Memory B cell (primary cell): ENCODE results near the gene KRTAP20-3.

Experiments
- ATAC-seq: fragments of 150-1000 bp; cut with Tn5 transposase; 2 replicates; pipeline ENCODE4 v1.10.0; 2021; ENCODE audit warnings: low read depth, mild to moderate bottlenecking, moderate library complexity
- DNase-seq, 2 donors: peaks; one replicate each; pipeline ENCODE4 v3.0.0; 2022; ENCODE audit warnings: low spot score in 2 of 2
- H3K27ac Mint-ChIP-seq: one replicate; pipeline ENCODE4 v1.8.0; 2022; ENCODE audit warnings: mild to moderate bottlenecking, moderate library complexity, mixed read lengths
- H3K27me3 Mint-ChIP-seq: one replicate; pipeline ENCODE4 v1.8.0; 2022; ENCODE audit warnings: mixed read lengths
- H3K36me3 Mint-ChIP-seq: one replicate; pipeline ENCODE4 v1.8.0; 2022; ENCODE audit warnings: mild to moderate bottlenecking, mixed read lengths
- H3K4me1 Mint-ChIP-seq: one replicate; pipeline ENCODE4 v1.8.0; 2022; ENCODE audit warnings: mixed read lengths
- H3K4me3 Mint-ChIP-seq: one replicate; pipeline ENCODE4 v1.8.0; 2022; ENCODE audit warnings: mild to moderate bottlenecking, moderate library complexity, mixed read lengths
- H3K9me3 Mint-ChIP-seq: one replicate; pipeline ENCODE4 v1.8.0; 2022; ENCODE audit warnings: mixed read lengths

KRTAP20-3 gene

DNA sequence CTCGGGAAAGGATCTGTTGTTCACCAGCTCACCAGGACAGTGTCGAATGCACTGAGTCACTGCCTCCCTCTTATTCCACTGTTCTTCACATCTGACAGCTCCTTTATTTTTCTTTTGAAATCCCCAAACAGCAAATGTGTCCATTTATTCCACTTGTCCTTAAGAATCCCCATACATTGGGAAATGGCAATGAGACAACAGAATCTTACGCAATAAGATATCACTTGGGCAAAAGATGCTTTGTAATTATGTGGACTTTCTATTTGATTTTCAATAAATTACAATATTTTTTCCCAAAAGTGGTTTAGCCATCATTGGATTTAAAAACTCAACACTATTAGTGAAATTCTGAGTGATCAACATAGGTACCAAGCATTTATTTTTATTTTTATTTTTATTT is 4.0 kb upstream of the KRTAP20-3 start:
- no peak for DNase-seq
- Mint-ChIP-seq H3K27me3 (no peaks in the 10 kb centered on the region), H3K36me3 (no peaks in the 10 kb centered on the region), H3K4me1 (no peaks in the 10 kb centered on the region), H3K9me3 (peaks cover 3% of the 10 kb centered on the region), H3K27ac (no peak overlapping the region), H3K4me3 (no peak overlapping the region)
- no peak for ATAC-seq

DNA sequence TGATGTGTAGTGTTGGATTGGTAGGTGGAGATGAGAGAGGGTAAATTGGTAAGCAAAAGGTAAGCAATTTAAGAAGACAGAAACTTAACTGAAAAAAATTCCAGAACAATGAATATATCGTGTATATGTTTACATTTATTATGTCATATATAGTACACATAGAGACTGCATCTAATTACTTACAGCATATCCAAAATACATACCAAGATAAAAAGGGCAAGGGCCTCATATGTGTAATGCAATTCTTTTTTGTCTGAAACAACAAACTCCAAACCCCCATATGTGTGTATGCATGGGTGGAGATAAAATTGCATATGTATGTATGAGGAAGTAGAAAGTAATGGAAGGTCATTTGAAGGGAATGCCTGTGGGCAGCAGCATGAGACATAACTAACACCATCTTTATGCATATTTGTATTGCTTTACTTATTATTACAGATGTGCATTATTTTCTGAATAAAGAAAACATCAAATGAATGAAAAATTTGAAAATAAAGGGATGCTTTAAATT is 4.3 kb downstream of the KRTAP20-3 start:
- Mint-ChIP-seq H3K27ac (no peak overlapping the region), H3K36me3 (no peaks in the 10 kb centered on the region), H3K4me3 (no peak overlapping the region), H3K4me1 (no peaks in the 10 kb centered on the region), H3K27me3 (no peaks in the 10 kb centered on the region), H3K9me3 (peaks cover 12% of the 10 kb centered on the region)
- no peak for DNase-seq
- no peak for ATAC-seq

DNA sequence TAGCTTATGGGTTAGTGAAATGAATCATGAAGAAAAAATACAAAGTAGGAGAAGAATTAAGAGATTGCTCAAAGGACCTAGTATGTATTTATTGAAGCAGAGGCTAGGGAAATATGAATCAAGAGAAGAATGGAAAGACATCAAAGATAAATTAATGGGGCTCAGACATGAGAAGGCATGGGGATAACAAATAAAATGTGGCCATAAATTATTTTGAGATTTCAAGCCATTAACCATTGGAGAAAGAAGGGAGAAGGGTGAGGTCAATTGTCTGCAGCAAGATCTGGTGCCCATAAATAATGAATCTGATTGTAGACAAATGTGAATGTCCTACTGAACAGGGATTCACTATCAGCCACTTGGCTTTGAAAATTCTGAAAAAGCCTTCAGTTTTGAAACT is 10.2 kb downstream of the KRTAP20-3 start:
- Mint-ChIP-seq H3K36me3 (no peaks in the 10 kb centered on the region), H3K27me3 (no peaks in the 10 kb centered on the region), H3K4me3 (no peak overlapping the region), H3K9me3 (peaks cover 12% of the 10 kb centered on the region), H3K4me1 (no peaks in the 10 kb centered on the region), H3K27ac (no peak overlapping the region)
- DNase-seq: no peak
- ATAC-seq: no peak

DNA sequence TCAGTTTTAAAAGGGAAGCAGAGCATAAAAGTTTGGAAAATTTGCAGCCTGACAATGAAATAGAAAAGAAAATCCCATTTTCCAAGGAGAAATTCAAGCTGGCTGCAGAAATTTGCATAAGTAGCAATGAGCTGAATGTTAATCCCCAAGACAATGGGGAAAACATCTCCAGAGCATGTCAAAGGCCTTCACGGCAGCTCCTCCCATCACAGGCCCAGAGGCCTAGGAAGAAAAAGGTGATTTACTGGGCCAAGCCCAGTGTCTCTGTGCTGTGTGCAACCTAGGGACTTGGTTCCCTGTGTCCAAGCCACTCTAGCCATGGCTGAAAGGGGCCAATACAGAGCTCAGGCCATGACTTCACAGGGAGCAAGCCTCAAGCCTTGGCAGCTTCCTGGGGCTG is 26.1 kb downstream of the KRTAP20-3 start:
- Mint-ChIP-seq H3K27ac (no peak overlapping the region), H3K4me3 (no peak overlapping the region), H3K36me3 (no peaks in the 10 kb centered on the region), H3K9me3 (peaks cover 5% of the 10 kb centered on the region), H3K4me1 (no peaks in the 10 kb centered on the region), H3K27me3 (no peaks in the 10 kb centered on the region)
- DNase-seq (no peak), ATAC-seq (no peak)

DNA sequence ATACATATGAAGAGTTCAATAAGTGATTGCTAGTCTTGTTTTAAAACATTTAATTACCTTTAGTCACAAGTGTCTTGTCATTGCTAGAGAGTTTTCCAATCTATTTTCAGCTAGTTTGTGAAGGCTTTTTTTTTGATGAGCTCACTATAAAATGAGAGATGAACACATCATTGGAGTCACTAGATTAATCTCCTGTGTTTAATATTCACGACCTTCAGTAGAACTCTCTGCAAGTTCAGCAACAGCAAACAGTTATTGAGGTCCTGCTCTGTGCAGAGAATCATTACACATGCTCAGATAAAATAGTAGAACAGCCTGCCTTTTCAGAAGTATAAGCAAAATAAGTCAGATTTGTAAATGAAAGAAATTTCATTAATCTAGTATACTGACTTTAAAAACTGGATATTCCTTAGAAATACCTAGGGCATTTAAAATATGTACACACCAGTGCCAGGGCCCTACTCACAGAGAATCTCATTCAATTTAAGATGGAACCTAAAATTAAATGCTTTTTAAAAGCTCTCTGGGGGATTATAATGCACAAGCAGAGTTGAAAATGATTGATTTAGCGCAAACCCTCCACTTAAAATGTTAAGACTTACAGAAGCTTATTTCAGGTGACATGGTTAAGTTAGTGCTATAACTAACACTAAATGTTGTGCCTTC is 30.5 kb downstream of the KRTAP20-3 start:
- H3K27me3 Mint-ChIP-seq: no peaks in the 10 kb centered on the region
- no peak overlapping the region for H3K27ac Mint-ChIP-seq
- no peak for ATAC-seq
- H3K36me3 Mint-ChIP-seq: no peaks in the 10 kb centered on the region
- H3K4me1 Mint-ChIP-seq: no peaks in the 10 kb centered on the region
- H3K9me3 Mint-ChIP-seq: peaks cover 6% of the 10 kb centered on the region
- DNase-seq: no peak
- H3K4me3 Mint-ChIP-seq: no peak overlapping the region

DNA sequence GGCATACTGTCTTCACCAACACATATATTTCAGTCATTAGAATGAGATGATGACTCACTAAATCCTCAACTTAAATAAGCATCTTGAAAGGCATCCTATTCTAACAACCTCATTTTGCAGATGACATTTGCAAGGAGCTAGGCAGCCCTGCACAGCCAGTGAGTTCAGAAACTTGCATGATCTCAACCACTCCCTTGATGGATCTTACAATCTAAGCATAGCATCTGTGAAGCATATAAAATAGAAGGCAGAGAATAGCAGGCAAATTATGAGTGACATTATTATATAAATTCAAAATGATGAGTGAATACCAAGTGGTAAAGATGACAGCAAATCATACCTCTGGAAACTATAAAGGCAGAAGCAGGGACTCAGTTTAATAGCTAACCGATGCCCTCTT is 31.6 kb downstream of the KRTAP20-3 start:
- no peak for DNase-seq
- H3K36me3 Mint-ChIP-seq: no peaks in the 10 kb centered on the region

DNA sequence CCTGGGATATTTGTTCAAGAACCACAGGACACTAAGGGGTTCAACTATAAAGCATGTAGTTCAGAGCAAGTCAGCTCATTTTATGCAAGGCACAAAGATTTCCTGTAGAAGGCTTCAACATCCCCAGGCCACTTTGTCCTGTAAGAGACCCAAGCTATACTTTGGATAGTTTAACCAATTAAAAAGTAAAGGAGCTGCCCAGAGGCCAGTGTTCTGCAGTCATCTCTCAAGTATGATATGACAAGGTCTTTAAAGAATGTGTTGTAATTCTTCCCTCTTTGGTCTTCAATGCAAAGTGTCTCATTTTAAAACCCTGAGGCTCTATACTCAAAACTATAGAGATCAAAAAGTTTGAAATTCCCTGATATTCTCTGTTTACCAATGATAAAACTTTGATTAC is 34.1 kb downstream of the KRTAP20-3 start:
- ATAC-seq (no peak), DNase-seq (no peak)
- H3K27ac Mint-ChIP-seq: no peak overlapping the region
- no peaks in the 10 kb centered on the region for H3K27me3 Mint-ChIP-seq
- no peaks in the 10 kb centered on the region for H3K36me3 Mint-ChIP-seq
- H3K4me1 Mint-ChIP-seq: no peaks in the 10 kb centered on the region
- H3K4me3 Mint-ChIP-seq: no peak overlapping the region
- H3K9me3 Mint-ChIP-seq: peaks cover 5% of the 10 kb centered on the region

More for the DNA sequence above, 31.6 kb downstream of the KRTAP20-3 start:
- H3K4me3 Mint-ChIP-seq: no peak overlapping the region
- H3K4me1 Mint-ChIP-seq: no peaks in the 10 kb centered on the region
- no peak overlapping the region for H3K27ac Mint-ChIP-seq
- ATAC-seq: no peak
- no peaks in the 10 kb centered on the region for H3K27me3 Mint-ChIP-seq
- H3K9me3 Mint-ChIP-seq: peaks cover 6% of the 10 kb centered on the region

DNA sequence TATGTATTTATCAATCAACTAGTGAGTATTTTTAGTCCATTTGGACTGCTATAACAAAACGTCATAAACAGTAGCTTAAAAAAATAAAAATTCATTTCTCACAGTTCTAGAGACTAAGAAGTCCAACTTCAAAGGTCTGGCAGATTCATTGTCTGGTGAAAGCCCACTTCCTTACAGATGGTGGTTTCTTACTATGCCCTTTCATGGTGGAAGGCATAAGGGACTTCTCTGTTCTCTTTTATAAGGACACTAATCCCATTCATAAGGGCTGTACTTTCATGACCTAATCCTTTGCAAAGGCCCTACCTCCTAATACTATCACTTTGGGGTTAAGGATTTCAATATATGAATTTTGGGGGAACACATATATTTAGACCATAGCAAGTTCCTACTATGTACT is 37.9 kb downstream of the KRTAP20-3 start:
- H3K9me3 Mint-ChIP-seq: peaks cover 8% of the 10 kb centered on the region
- H3K27me3 Mint-ChIP-seq: no peaks in the 10 kb centered on the region
- no peak overlapping the region for H3K27ac Mint-ChIP-seq
- H3K4me1 Mint-ChIP-seq: no peaks in the 10 kb centered on the region
- H3K36me3 Mint-ChIP-seq: no peaks in the 10 kb centered on the region
- ATAC-seq: no peak
- H3K4me3 Mint-ChIP-seq: no peak overlapping the region
- DNase-seq: no peak

DNA sequence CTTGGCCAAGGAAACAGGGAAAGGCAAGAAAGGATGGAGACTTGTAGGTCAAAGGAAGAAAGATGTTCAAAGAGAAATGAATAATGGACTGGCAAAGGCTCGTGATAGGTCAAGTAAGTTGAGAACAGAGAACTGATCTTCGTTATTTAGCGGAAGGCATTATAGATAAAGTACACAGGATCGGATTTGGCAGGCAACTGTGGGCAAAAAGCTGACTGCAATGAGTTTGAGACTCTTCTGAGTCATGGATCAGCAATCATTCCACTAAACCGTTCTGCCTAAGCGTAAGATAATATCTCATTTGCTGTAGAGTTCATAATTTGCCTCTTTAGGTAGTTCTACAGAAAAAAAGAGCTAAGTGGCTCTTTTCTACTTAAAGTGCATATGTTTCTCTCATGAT is 41.8 kb downstream of the KRTAP20-3 start:
- Mint-ChIP-seq H3K27ac (no peak overlapping the region), H3K27me3 (no peaks in the 10 kb centered on the region), H3K9me3 (peaks cover 8% of the 10 kb centered on the region), H3K36me3 (no peaks in the 10 kb centered on the region), H3K4me3 (no peak overlapping the region), H3K4me1 (no peaks in the 10 kb centered on the region)
- DNase-seq (no peak), ATAC-seq (no peak)

DNA sequence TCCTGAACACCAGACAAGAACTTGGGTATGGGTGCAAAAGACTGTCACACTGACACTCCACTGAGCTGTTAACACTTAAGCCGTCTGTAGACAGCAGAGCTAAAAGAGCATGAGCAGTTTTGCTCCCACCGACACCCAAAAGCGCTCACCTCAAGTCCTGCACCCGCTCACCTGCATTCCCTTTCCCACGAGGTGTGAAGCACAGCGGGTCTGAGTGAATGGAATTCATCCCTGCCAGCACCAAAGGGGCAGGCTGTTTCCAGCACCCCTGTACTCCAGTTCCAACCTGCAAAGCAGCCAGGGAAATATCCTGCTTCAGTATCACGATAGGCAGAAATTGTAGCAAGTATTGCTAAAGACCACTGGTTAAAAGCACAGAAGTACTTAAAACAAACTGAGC is 47.2 kb downstream of the KRTAP20-3 start:
- H3K9me3 Mint-ChIP-seq: no peaks in the 10 kb centered on the region

More for the DNA sequence above, 47.2 kb downstream of the KRTAP20-3 start:
- H3K27me3 Mint-ChIP-seq: no peaks in the 10 kb centered on the region
- no peaks in the 10 kb centered on the region for H3K36me3 Mint-ChIP-seq
- no peak for ATAC-seq
- no peak for DNase-seq
- no peak overlapping the region for H3K4me3 Mint-ChIP-seq
- H3K4me1 Mint-ChIP-seq: no peaks in the 10 kb centered on the region
- no peak overlapping the region for H3K27ac Mint-ChIP-seq
